DND-41 (cell line): ENCODE measurements around the gene THSD7A.

Experiments
- EZH2 ChIP-seq: IDR thresholded peaks from 3 replicates; pipeline ENCODE4 v1.6.1; 2012; ENCODE audit warnings: borderline replicate concordance, low read depth, mild to moderate bottlenecking, moderate library complexity, low read length, inconsistent platforms; ENCODE audit not compliant: severe bottlenecking
- TF ChIP-seq, protein P1 (sequence below): IDR thresholded peaks from 2 replicates; pipeline ENCODE4 v1.5.1; 2012; ENCODE audit warnings: borderline replicate concordance, low read length, moderate library complexity, mild to moderate bottlenecking; ENCODE audit not compliant: poor library complexity, severe bottlenecking; ENCODE audit errors: extremely low read depth

DNA sequence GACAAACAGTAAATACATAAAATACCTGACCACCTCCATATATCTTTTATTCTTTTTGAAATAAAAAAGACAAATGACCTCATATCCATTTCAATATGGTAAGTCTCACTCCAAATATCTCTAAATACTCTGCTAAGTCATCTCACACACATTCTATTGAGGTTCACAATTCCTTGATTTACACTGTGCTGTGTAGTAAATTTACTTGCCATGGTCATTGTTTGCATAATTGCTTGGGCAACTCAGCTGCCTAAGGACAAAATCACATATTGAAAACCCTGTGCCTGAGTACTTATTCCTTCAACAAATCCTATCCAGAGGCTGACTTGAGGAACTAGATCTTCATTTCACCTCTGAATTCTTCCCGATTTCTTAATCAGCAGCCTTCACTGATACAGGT is 176.4 kb downstream of the THSD7A start:
- TF ChIP-seq, protein P1, sequence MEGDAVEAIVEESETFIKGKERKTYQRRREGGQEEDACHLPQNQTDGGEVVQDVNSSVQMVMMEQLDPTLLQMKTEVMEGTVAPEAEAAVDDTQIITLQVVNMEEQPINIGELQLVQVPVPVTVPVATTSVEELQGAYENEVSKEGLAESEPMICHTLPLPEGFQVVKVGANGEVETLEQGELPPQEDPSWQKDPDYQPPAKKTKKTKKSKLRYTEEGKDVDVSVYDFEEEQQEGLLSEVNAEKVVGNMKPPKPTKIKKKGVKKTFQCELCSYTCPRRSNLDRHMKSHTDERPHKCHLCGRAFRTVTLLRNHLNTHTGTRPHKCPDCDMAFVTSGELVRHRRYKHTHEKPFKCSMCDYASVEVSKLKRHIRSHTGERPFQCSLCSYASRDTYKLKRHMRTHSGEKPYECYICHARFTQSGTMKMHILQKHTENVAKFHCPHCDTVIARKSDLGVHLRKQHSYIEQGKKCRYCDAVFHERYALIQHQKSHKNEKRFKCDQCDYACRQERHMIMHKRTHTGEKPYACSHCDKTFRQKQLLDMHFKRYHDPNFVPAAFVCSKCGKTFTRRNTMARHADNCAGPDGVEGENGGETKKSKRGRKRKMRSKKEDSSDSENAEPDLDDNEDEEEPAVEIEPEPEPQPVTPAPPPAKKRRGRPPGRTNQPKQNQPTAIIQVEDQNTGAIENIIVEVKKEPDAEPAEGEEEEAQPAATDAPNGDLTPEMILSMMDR = no peak
- TF ChIP-seq EZH2 = no peak
